GM19468 (cell line): Measurements from ENCODE around the gene NGB.
"Not testable (repeated sequence)": the region's sequence is repeated elsewhere in the genome, so short reads cannot be mapped to it uniquely, and the experiment has no call there.

Experiments used
- ATAC-seq: cut with Tn5 transposase; IDR thresholded peaks from one replicate; pipeline ENCODE4 v1.9.1; 2021; ENCODE audit warnings: mild to moderate bottlenecking, moderate library complexity, moderate number of reproducible peaks; ENCODE audit not compliant: unreplicated experiment; ENCODE audit errors: extremely low read depth

NGB gene

GRCh38 chr14:77299771-77300170 is 28.8 kb upstream of the NGB start:
- no peak for ATAC-seq

- ATAC-seq, result no peak
These were observed 25.9 kb upstream of the NGB start for GRCh38 chr14:77296906-77297305.

- ATAC-seq, result no peak
These were observed 25.1 kb upstream of the NGB start for GRCh38 chr14:77296155-77296554.

DNA sequence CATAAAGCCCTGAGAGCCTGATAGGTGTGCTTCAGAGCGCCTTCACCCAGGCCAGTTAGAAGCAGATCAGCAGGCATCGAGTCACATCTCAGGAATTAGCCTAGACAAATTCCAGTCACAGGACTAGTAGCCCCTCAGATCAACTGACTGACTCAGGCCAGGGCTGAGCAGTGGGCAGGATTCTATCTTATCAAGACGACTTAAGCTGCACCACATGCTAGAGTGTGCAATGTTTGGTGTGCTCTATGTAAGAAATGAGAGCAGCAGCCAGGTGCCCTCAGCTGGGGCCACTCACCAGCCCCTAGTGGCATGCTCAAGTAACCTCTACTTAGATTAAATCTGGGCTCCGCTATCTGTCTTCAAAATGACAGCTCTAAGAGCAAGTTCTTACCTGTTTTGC is 19.7 kb upstream of the NGB start:
- no peak for ATAC-seq

GRCh38 chr14:77286576-77286975 is 15.6 kb upstream of the NGB start:
- ATAC-seq, result no peak

- ATAC-seq, result no peak
These were observed 13.5 kb upstream of the NGB start for GRCh38 chr14:77284466-77284865.

DNA sequence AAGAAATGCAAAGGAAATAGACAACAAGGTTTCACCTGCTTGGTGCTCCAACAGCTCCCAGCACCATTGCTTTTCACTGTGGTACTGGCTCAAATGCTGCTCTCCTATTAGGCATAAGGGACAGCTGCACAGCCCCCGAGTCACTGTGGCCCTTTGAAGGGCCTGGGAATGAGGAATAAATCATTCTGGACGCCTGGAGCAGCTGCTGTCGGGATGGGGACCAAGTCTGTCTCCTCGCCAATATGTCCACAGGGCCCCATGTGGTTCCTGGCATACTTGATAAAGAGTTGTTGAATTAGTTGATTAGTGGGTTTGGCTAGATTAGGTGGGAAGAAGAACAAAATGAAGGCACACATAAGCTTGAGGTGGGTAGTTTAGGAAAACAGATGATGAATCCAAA is 13.1 kb upstream of the NGB start:
- ATAC-seq, result no peak

GRCh38 chr14:77281852-77282410 is 10.9 kb upstream of the NGB start:
- ATAC-seq, result no peak

DNA sequence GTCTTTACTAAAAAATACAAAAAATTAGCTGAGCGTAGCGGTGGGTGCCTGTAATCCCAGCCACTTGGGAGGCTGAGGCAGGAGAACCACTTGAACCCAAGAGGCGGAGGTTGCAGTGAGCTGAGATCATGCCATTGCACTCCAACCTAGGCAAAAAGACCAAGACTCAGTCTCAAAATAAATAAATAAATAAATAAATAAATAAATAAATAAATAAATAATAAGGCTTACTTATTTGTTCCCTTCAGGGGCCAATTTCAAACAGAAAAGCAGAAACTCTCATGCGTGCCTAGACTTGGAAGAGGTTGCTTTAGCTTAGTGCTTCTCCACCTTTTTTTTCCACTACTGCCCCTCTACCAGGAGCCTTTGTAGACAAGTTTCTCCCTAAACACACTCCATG is 9.9 kb upstream of the NGB start:
- ATAC-seq, result not testable (repeated sequence)

GRCh38 chr14:77279719-77280118 is 8.7 kb upstream of the NGB start:
- ATAC-seq, result no peak

DNA sequence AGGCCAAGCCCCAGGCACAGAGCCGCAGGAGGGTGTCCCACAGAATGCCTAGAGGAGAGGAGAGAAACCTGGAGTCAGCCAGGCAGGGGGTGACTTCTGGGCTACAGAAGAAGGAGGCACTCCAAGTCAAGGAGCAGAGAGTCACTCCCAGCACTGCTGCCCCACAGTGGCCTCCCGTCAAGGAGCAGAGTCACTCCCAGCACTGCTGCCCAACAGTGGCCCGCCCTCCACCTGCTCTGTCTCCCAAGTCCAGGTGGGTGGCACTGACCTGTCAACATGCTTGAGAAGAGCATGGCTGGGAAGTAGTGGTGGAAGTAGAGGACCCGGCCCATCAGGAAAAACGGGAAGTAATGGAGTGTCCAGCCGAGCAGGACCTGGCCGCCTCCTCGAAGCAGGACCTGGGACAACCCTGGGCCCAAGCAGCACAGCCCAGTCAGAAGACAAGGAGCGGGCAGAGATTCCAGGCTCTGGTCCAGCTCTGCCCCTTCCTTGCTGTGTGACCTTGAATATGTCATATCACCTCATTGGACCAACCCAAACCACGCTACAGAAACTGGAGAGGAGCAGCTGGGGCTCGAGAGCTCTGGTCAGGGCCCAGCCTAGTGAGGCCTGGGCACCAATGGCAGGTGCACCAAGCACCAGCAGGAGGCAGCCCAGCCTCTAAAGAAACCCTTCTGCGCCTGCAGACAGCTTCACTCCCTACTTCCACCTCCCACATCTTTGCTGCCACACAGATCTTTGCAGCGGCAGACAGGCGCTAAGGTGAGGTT is 7.6 kb upstream of the NGB start:
- no peak for ATAC-seq

DNA sequence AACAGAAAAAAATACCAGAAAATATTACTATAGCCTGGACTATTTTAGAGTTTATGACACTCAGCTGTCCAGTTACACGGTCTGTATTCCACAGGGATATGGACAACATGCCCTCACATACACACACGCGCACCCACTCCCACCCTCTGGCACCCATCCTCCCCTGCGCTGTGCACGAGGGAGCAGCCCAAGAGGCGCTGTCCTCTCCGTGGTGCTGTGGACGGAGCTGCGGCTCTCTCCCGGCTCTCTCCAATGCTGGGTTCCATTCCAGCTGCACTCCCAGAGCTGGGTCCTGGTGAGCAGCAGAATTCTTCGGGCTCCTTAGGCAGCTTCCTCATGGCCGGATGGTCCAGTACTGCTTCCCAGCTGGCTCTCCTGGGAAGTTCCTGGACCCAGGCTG is 6.0 kb upstream of the NGB start:
- no peak for ATAC-seq

DNA sequence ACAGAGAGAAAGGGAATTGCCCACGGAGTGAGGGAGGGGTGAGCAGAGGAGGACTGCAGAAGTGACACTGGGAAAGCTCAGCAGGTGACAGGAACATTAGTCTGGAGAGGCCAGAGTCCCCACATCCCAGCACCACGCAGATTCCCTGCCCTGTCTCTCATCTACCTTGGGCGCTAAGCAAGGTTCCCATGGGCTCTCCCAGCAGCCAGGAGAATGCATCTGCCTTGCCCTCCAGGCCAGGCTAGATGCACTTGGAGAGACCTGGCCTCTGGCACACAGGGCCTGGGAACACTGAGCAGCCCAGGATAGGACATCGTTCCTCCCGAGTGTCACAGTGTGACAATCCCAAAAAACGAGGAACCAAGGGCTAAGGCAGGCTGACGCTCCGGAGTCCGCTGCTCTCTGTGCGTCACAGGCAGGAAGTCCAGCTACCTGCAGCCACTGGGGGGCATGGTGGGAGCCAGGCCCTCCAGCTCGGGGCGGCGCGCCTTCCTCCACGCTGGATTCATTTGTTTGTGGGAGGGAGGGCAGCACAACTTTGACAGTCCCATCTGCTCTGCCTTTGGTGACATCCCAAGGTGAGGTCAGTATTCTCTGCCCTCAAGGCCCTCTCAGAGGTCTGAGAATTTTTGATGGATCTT is 5.4 kb upstream of the NGB start:
- no peak for ATAC-seq

DNA sequence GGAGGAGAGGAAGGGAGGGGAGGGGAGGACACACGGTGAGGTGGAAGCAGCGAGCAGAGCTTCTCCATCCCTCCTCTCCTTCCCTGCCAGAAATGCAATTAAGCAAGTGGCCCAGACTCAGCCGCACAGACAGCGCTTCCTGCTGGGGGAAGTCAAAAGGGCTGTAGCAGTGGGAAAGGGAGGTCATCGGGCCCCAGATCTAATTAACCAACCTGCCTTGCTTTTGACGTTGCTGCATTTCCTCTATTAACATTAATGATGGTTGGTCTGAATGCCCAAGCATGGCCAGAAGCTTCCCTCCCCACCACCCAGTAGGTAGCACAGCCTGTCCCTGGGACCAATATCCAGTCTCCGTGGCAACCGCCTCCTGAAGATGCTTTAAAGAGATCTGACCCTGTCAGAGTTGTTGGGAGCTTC is 4.6 kb upstream of the NGB start:
- no peak for ATAC-seq

GRCh38 chr14:77275041-77275580 is 4.1 kb upstream of the NGB start:
- ATAC-seq, result no peak

GRCh38 chr14:77273796-77274195 is 2.8 kb upstream of the NGB start:
- no peak for ATAC-seq

DNA sequence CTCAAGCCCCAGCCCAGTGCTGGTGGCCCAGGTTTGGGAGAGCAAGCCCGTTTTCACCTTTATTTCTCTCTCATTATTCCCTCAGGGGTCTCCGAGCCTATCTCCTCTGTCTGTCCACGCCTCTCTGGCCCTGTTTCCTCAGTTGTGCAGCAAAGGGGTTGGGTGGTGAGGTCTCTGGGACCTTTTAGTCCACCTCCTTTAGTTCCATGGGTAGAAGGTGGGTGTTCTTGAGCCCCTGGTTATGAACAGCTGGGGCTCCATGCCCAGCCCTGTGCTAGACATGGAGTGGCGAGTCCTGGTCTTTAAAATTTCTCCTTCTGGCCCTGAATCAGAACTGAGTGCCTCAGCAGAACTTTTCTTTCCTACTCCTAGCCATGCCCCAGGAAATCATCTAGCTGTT is 1.3 kb upstream of the NGB start:
- ATAC-seq, result no peak

DNA sequence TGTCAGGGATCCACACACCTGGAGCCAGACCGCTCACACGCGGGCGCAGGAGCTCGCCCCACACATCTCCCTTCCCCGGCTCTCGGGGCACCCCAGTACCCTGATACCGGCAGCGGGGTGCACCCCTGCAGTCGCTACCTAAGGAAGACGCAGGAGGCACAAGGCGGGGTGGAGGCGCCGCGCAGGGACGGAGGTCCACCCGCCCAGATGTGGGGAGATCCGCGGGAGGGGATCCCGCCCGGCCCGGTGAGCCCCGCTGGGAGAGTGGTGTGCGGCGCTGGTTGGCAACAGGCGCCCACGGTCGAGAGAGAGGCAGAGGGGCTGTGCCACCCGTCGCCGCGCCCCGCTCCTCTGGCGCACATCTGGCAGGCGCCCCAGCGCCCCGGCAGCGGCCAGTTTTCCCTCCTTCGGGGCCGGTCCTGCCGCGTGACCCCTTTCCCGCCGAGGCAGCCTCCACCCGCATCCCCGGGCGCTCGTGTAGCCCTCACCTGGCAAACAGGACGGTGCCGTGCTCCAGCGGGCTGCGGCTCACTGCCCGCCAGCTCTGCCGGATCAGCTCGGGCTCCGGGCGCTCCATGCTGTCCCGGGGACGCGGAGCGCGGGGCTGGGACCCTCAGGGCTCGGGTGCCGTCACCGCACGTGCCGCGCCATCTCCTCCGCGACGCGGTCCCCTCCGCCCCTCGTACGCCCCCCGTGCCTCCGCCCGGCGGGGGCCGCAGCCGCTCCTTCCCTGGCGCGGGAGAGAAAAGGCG is 469 bp downstream of the NGB start:
- no peak for ATAC-seq

- ATAC-seq, result no peak
These were observed 1.9 kb downstream of the NGB start for GRCh38 chr14:77268989-77269600.

GRCh38 chr14:77267937-77268699 is 2.9 kb downstream of the NGB start:
- no peak for ATAC-seq
